Testis (tissue), 2 donors: ENCODE measurements around the gene AIFM3.

Experiments
- POLR2A ChIP-seq: fragments of 450-650 bp; IDR thresholded peaks from one replicate; pipeline ENCODE4 v1.6.1; 2017; ENCODE audit warnings: antibody characterized with exemption, mild to moderate bottlenecking, moderate library complexity
- TF ChIP-seq, protein P1 (sequence below), 3 experiments: fragments of 450-650 bp in 2 of 3; fragments of 200-600 bp in 1 of 3; sonication (generic) in 1 of 3; IDR thresholded peaks; one replicate each; pipeline ENCODE4 v1.5.1; 2016 to 2019; ENCODE audit warnings: antibody characterized with exemption in 3 of 3, mild to moderate bottlenecking in 2 of 3, moderate library complexity in 1 of 3

DNA sequence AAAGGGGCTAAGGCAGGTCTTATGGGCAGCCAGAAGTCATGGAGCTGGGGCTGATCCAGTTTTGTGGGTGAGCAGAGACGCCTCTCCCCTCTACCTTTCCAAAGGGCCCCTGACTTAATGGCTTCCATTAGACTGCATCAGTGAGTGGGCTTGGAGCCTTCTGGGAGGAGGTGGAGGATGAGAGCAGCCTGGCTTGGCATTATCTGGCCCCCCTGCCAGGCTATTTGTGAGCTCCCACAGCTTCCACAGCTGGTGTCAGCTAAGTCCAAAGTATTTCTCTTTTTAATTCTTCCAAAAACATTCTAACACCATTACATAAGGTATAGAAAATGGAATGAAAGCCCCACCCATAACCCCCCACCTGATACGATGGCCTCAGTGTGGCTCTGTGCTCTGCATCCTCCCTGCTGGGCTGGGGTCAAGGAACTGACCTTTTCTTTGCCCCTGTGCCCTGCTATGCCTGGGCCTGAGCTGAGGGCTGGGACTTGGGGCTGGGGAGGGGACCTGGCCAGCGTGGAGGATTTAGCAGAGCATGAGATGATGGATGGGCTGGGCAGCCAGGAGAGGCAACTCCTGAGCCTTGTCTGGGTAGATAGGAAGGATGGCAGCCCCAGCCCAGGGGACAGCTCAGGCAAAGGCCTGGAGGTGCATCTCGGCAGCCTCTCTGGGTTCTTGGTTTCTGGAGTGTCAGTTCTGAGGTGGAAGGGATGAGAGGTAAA, 4.0 kb downstream of the AIFM3 start:
- TF ChIP-seq, protein P1, sequence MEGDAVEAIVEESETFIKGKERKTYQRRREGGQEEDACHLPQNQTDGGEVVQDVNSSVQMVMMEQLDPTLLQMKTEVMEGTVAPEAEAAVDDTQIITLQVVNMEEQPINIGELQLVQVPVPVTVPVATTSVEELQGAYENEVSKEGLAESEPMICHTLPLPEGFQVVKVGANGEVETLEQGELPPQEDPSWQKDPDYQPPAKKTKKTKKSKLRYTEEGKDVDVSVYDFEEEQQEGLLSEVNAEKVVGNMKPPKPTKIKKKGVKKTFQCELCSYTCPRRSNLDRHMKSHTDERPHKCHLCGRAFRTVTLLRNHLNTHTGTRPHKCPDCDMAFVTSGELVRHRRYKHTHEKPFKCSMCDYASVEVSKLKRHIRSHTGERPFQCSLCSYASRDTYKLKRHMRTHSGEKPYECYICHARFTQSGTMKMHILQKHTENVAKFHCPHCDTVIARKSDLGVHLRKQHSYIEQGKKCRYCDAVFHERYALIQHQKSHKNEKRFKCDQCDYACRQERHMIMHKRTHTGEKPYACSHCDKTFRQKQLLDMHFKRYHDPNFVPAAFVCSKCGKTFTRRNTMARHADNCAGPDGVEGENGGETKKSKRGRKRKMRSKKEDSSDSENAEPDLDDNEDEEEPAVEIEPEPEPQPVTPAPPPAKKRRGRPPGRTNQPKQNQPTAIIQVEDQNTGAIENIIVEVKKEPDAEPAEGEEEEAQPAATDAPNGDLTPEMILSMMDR (IDR thresholded peaks at IDR 0.05): no peak
- no peak for TF ChIP-seq POLR2A
